GM18868 (cell line): ENCODE results near the gene PDE4D.

Source experiments
- ATAC-seq: cut with Tn5 transposase; IDR thresholded peaks from one replicate; pipeline ENCODE4 v1.9.1; 2021; ENCODE audit warnings: mild to moderate bottlenecking, moderate library complexity; ENCODE audit not compliant: unreplicated experiment

PDE4D gene

GRCh38 chr5:59661954-59662615 lies 231.4 kb downstream of the PDE4D start:
- ATAC-seq = peak; percentile 54

- ATAC-seq = no peak
These were observed 232.2 kb downstream of the PDE4D start for GRCh38 chr5:59661311-59661710.

- peak; percentile 51 for ATAC-seq
These were observed 232.8 kb downstream of the PDE4D start for GRCh38 chr5:59660737-59661136.

- ATAC-seq = no peak
These were observed 236.9 kb downstream of the PDE4D start for GRCh38 chr5:59656351-59657254.

GRCh38 chr5:59655693-59656309 lies 237.7 kb downstream of the PDE4D start:
- ATAC-seq = no peak

- ATAC-seq = no peak
These were observed 238.8 kb downstream of the PDE4D start for GRCh38 chr5:59654691-59655090.

- peak; percentile 52 for ATAC-seq
These were observed 241.1 kb downstream of the PDE4D start for GRCh38 chr5:59652449-59652848.

GRCh38 chr5:59648949-59649921 lies 244.3 kb downstream of the PDE4D start:
- ATAC-seq = no peak

GRCh38 chr5:59648038-59648831 lies 245.3 kb downstream of the PDE4D start:
- ATAC-seq = no peak

- ATAC-seq = no peak
These were observed 248.1 kb downstream of the PDE4D start for GRCh38 chr5:59645380-59645779.

GRCh38 chr5:59640411-59640810 lies 253.1 kb downstream of the PDE4D start:
- ATAC-seq = no peak

- no peak for ATAC-seq
These were observed 255.5 kb downstream of the PDE4D start for GRCh38 chr5:59637884-59638580.

- ATAC-seq = no peak
These were observed 264.0 kb downstream of the PDE4D start for GRCh38 chr5:59629561-59629960.

GRCh38 chr5:59628062-59628828 lies 265.3 kb downstream of the PDE4D start:
- no peak for ATAC-seq

- ATAC-seq = no peak
These were observed 268.6 kb downstream of the PDE4D start for GRCh38 chr5:59624898-59625297.

- no peak for ATAC-seq
These were observed 270.7 kb downstream of the PDE4D start for GRCh38 chr5:59622848-59623247.

GRCh38 chr5:59621477-59621876 lies 272.0 kb downstream of the PDE4D start:
- ATAC-seq = no peak

GRCh38 chr5:59620535-59621212 lies 272.9 kb downstream of the PDE4D start:
- peak; percentile 69 for ATAC-seq
